Right lobe of liver (tissue), 6 donors: ENCODE data around the gene ZNF837. TPM values are rescaled to one million over a fixed set of nuclear protein-coding genes. Genes with fewer than 3 reads are reported as not detected.
A peak's percentile ranks its signal among the peaks of the same experiment; 100 is the strongest.

Experiments
- ATAC-seq, 4 donors: fragments of 200-7000 bp; cut with Tn5 transposase; one replicate each; pipeline ENCODE4 v1.9.1; 2020; ENCODE audit warnings: mild to moderate bottlenecking in 4 of 4, moderate library complexity in 4 of 4
- DNase-seq, 3 donors: peaks; one replicate each; pipeline ENCODE4 v3.0.0-alpha.2; 2020
- H3K27ac ChIP-seq, 3 donors: fragments of 200-600 bp; one replicate each; pipeline ENCODE4 v1.8.0; 2022
- H3K27me3 ChIP-seq, 2 donors: fragments of 200-600 bp; one replicate each; pipeline ENCODE4 v1.8.0; 2022
- H3K36me3 ChIP-seq, 4 donors: fragments of 200-600 bp; sonication (generic) in 1 of 4; one replicate each; pipeline versions ENCODE4 v1.5.1 to v1.8.0; 2017 to 2022; ENCODE audit warnings: control low read depth in 1 of 4
- H3K4me1 ChIP-seq, 4 donors: fragments of 200-600 bp; sonication (generic) in 1 of 4; one replicate each; pipeline versions ENCODE4 v1.5.1 to v1.8.0; 2017 to 2022; ENCODE audit warnings: control low read depth in 1 of 4
- H3K4me3 ChIP-seq, 3 donors: fragments of 200-600 bp; one replicate each; pipeline ENCODE4 v1.8.0; 2022
- H3K9me3 ChIP-seq, 4 donors: fragments of 200-600 bp; sonication (generic) in 1 of 4; one replicate each; pipeline versions ENCODE4 v1.5.1 to v1.8.0; 2017 to 2022; ENCODE audit warnings: control low read depth in 1 of 4
- POLR2A ChIP-seq: fragments of 450-650 bp; IDR thresholded peaks from one replicate; pipeline ENCODE4 v1.6.1; 2017; ENCODE audit warnings: antibody characterized with exemption, mild to moderate bottlenecking
- WGBS: methylation state at CpG from one replicate; pipeline ENCODE4 v1.1.6; 2018; ENCODE audit warnings: low coverage, low lambda C conversion rate; ENCODE audit not compliant: insufficient coverage; ENCODE audit errors: missing lambda C conversion rate; 5-methylcytosine and 5-hydroxymethylcytosine counted together
- intact Hi-C, 2 donors: fragments of 100-400 bp; cut with DNase I; formaldehyde crosslinking; loops; one replicate each; pipeline versions ENCODE4 v1.11.2 to v1.14.1; 2022
- total RNA-seq, 6 experiments: library from RNA; depleted of rRNA in 2 of 6; stranded (reverse); fragments of >200 nt in 2 of 6; fragmentation: NEBNext Ultra II Directional in 3 of 6; extraction: Animal tissue kit (Norgen Biotek cat#: 25700) in 3 of 6; gene quantifications; one replicate each; pipeline versions ENCODE4 v1.1.0 to v1.2.4, GENCODE V29; 2016 to 2023
- TF ChIP-seq, protein P1 (sequence below), 4 donors: fragments of 200-600 bp in 3 of 4; fragments of 450-650 bp in 1 of 4; IDR thresholded peaks; one replicate each; pipeline versions ENCODE4 v1.5.1 to v1.8.0; 2016 to 2022; ENCODE audit warnings: antibody characterized with exemption in 4 of 4, mild to moderate bottlenecking in 2 of 4
- donor health status: DM: no; HTN: yes; CAD: no.
- donor health status: DM: no; HTN: no; CAD: no.
- donor health status: DM: no; HTN: no; CAD: no.
- donor health status: DM: no; HTN: yes; CAD: no.
- donor health status: DM: no; HTN: yes; CAD: no.

Gene ZNF837
- total RNA-seq, 6 experiments from 2014 or later = 1.7 to 3.9 (median 2.4) TPM

DNA sequence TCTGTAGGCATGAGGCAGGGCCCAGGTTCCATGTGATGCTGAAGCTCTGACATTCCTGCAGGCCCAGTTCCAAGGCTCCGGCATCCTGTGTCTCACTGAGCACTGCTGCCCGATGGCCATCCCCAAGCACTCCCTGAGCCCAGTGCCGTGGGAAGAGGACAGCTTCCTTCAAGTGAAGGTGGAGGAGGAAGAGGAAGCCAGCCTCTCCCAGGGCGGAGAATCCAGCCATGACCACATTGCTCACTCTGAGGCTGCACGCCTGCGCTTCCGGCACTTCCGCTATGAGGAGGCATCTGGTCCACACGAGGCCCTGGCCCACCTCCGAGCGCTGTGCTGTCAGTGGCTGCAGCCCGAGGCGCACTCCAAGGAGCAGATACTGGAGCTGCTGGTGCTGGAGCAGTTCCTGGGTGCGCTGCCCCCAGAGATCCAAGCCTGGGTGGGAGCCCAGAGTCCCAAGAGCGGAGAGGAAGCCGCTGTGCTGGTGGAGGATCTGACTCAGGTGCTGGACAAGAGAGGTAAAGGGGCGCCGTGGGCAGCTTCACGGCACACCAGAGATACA is 46.1 kb downstream of the ZNF837 start:
- no peak for TF ChIP-seq POLR2A
- TF ChIP-seq, protein P1, sequence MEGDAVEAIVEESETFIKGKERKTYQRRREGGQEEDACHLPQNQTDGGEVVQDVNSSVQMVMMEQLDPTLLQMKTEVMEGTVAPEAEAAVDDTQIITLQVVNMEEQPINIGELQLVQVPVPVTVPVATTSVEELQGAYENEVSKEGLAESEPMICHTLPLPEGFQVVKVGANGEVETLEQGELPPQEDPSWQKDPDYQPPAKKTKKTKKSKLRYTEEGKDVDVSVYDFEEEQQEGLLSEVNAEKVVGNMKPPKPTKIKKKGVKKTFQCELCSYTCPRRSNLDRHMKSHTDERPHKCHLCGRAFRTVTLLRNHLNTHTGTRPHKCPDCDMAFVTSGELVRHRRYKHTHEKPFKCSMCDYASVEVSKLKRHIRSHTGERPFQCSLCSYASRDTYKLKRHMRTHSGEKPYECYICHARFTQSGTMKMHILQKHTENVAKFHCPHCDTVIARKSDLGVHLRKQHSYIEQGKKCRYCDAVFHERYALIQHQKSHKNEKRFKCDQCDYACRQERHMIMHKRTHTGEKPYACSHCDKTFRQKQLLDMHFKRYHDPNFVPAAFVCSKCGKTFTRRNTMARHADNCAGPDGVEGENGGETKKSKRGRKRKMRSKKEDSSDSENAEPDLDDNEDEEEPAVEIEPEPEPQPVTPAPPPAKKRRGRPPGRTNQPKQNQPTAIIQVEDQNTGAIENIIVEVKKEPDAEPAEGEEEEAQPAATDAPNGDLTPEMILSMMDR (IDR thresholded peaks at IDR 0.05) = no peak
- H3K27me3 ChIP-seq = no peaks in the 10 kb centered on the region
- peaks cover 0 to 32% (median 9%) of the 10 kb centered on the region in 4 donors for H3K4me1 ChIP-seq
- no CpG with 5 or more reads among the region's 19 CpGs for WGBS
- no peaks in the 10 kb centered on the region for H3K9me3 ChIP-seq
- ATAC-seq (no peak), DNase-seq (no peak)
- no peak overlapping the region for H3K4me3 ChIP-seq
- H3K36me3 ChIP-seq = peaks cover 0 to 7% (median 0%) of the 10 kb centered on the region in 4 donors
- intact Hi-C loops = no loop called here
- H3K27ac ChIP-seq = no peak overlapping the region

DNA sequence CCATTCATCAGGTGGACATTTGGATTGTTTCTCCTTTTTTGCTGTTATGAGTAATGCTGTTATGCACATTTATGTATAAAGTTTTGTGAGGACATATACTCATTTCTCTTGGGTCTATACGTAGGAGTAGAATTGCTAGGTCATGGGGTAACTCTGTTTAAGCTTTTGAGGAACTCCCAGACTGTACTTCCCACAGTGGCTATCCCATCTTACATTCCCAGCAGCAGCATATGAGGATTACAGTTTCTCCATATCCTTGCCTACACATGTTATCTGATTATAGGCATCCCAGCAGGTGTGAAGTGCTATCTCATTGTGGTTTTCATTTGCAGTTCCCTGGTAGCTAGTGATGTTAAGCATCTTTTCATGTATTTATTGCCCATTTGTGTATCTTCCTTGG is 48.1 kb downstream of the ZNF837 start:
- 67% methylated on average over 1 of the region's 1 CpG for WGBS
- intact Hi-C loops = no loop called here
- no peak for ATAC-seq

DNA sequence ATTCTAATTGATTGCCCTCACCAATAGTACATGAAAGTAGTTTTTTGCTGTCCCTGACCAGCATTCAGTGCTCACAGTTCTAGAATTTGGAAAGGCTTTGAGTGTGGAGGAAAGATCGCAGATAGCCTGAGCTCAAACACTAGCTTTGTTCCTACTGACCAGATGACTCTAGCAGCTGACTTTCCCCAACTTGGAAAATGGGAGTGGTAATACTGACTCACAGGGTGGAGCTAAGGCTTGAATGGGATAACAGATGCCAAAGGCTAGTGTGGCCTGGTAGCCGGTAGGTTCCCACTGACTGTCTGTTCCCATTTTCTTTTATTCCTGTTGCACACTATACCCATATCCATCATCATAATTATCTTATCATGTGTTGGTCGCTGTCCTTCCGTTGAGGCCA is 50.4 kb downstream of the ZNF837 start:
- no peaks in the 10 kb centered on the region for H3K9me3 ChIP-seq
- whole genome bisulfite sequencing = 42% methylated on average over 4 of the region's 4 CpGs
- no peaks in the 10 kb centered on the region for H3K27me3 ChIP-seq
- DNase-seq = no peak
- intact Hi-C loops = no loop called here
- ATAC-seq = peak; percentile 10 to 44 (median 12)
- no peak overlapping the region for H3K4me3 ChIP-seq
- peaks cover 0 to 32% (median 6%) of the 10 kb centered on the region in 4 donors for H3K4me1 ChIP-seq
- TF ChIP-seq POLR2A = peak; percentile 33
- TF ChIP-seq, protein P1 (IDR thresholded peaks at IDR 0.05) = no peak
- H3K36me3 ChIP-seq = no peaks in the 10 kb centered on the region
- peak overlapping the region in 2 of 3 donors; percentile 9 to 20 for H3K27ac ChIP-seq

More for the DNA sequence above, 48.1 kb downstream of the ZNF837 start:
- H3K4me3 ChIP-seq = no peak overlapping the region
- no peaks in the 10 kb centered on the region for H3K9me3 ChIP-seq
- H3K27me3 ChIP-seq = no peaks in the 10 kb centered on the region
- no peak for TF ChIP-seq POLR2A
- TF ChIP-seq, protein P1 (IDR thresholded peaks at IDR 0.05) = no peak
- no peak overlapping the region for H3K27ac ChIP-seq
- H3K36me3 ChIP-seq = no peaks in the 10 kb centered on the region
- no peak for DNase-seq
- H3K4me1 ChIP-seq = peaks cover 0 to 43% (median 12%) of the 10 kb centered on the region in 4 donors

DNA sequence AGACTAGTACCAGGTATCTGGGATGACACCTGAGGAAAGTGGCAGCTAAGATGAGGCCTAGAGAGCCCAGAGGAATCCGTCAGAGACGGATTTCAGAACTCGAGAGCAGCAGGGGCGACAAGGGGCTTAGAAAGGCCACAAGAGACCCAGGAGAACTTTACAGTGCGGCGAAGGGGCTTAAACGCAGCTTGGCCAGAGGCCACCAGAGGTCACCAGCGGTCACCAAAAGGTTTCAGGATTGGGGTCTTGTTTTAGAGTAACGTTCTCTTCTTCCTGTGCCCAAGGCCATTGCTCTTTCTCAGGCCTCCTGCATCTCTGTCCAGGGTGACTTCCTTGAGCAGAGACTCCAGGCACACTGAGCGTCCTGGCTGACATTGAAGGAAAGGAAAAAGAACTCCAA is 51.8 kb downstream of the ZNF837 start:
- H3K9me3 ChIP-seq = no peaks in the 10 kb centered on the region
- DNase-seq = no peak
- H3K4me3 ChIP-seq = no peak overlapping the region
- no peaks in the 10 kb centered on the region for H3K27me3 ChIP-seq
- no peak for TF ChIP-seq POLR2A
- TF ChIP-seq, protein P1 (IDR thresholded peaks at IDR 0.05) = no peak
- H3K36me3 ChIP-seq = no peaks in the 10 kb centered on the region
- WGBS = 71% methylated on average over 7 of the region's 10 CpGs
- intact Hi-C loops = no loop called here
- no peak overlapping the region for H3K27ac ChIP-seq
- no peak for ATAC-seq
- peaks cover 0 to 32% (median 5%) of the 10 kb centered on the region in 4 donors for H3K4me1 ChIP-seq
